ENCODE results near the gene GOLGA1.

DNA sequence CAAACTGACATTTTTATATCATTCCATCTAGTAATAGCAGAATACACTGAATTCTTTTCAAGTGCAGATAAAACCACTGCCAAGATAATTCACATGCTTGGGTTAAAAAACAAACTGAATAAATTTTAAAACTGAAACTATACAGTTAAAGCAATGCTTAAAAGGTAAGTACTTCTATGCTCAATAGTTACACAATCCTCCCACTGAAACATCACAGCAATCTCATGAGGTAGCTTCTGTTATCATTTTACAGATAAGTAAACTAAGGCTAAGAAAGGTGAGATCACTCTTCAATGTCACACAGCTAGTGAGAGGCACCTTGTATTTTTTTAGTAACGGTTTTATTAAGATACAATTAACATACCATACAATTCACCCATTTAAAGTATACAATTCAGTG, 13.4 kb upstream of the GOLGA1 start:
- TF ChIP-seq EZH2phosphoT487 (IDR thresholded peaks at IDR 0.05; ENCODE audit: low read length) (no peak), EZH2 (optimal IDR thresholded peaks at IDR 0.05; ENCODE audit: low read depth, low read length) (no peak)
- TF ChIP-seq, protein P1, sequence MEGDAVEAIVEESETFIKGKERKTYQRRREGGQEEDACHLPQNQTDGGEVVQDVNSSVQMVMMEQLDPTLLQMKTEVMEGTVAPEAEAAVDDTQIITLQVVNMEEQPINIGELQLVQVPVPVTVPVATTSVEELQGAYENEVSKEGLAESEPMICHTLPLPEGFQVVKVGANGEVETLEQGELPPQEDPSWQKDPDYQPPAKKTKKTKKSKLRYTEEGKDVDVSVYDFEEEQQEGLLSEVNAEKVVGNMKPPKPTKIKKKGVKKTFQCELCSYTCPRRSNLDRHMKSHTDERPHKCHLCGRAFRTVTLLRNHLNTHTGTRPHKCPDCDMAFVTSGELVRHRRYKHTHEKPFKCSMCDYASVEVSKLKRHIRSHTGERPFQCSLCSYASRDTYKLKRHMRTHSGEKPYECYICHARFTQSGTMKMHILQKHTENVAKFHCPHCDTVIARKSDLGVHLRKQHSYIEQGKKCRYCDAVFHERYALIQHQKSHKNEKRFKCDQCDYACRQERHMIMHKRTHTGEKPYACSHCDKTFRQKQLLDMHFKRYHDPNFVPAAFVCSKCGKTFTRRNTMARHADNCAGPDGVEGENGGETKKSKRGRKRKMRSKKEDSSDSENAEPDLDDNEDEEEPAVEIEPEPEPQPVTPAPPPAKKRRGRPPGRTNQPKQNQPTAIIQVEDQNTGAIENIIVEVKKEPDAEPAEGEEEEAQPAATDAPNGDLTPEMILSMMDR (IDR thresholded peaks at IDR 0.05; ENCODE audit: low read length) = no peak
